HCT116 (cell line): Measurements from ENCODE around the gene AIM2. TPM values are rescaled to one million over a fixed set of nuclear protein-coding genes. Genes with fewer than 3 reads are reported as not detected.

Experiments
- ATAC-seq: fragments of 200-7000 bp; cut with Tn5 transposase; 2 replicates; pipeline ENCODE4 v1.9.1; 2020; ENCODE audit warnings: mild to moderate bottlenecking, moderate library complexity
- Bru-seq: library from RNA; stranded (reverse); fragments of 400-500 nt; gene quantifications from one replicate; lab custom pipeline; 2021; lab: Mats Ljungman, UMichigan
- BruChase-seq, 2 experiments: library from RNA; stranded (reverse); fragments of 400-500 nt; gene quantifications; one replicate each; lab custom pipeline; 2021; lab: Mats Ljungman, UMichigan
- BruUV-seq: library from RNA; stranded (reverse); fragments of 400-500 nt; replicated peaks from 2 replicates; lab custom pipeline; 2021; lab: Mats Ljungman, UMichigan
- CTCF ChIA-PET: fragments of 300-600 bp; sonication (Branson Sonifier 250); formaldehyde crosslinking; loops from one replicate; lab custom pipeline; 2021; ENCODE audit warnings: antibody characterized with exemption; lab: Charles Lee
- POLR2A ChIA-PET: fragments of 300-600, 350-600 bp; sonication (Branson Sonifier 250); formaldehyde crosslinking; loops from one replicate; lab custom pipeline; 2021; ENCODE audit warnings: antibody characterized with exemption; lab: Charles Lee
- RAD21 ChIA-PET, 2 experiments: fragments of 300-600 bp; sonication (Branson Sonifier 250); formaldehyde crosslinking; loops; one replicate each; lab custom pipeline; 2023; ENCODE audit warnings: low total read pairs in 2 of 2; ENCODE audit not compliant: uncharacterized antibody in 2 of 2, unreplicated experiment in 2 of 2, low non-redundant PET in 1 of 2; lab: Charles Lee
- DNase-seq: peaks from one replicate; pipeline ENCODE4 v3.0.0-alpha.2; 2010; ENCODE audit warnings: low read depth, low spot score
- H2AFZ ChIP-seq: fragments of 200-600 bp; shearing (Covaris generic), sonication (generic); 2 replicates; pipeline ENCODE4 v1.6.1; 2017; ENCODE audit warnings: low read depth, mixed run types, mixed read lengths, antibody characterized with exemption, low read length; ENCODE audit not compliant: poor library complexity, severe bottlenecking
- H3K27ac ChIP-seq: 2 replicates; pipeline ENCODE4 v1.5.1; 2012; ENCODE audit warnings: low read depth, low read length
- H3K27me3 ChIP-seq: fragments of 200-600 bp; sonication (generic); 2 replicates; pipeline ENCODE4 v1.6.1; 2016; ENCODE audit warnings: mixed run types, low read length, mixed read lengths; ENCODE audit not compliant: insufficient read depth
- H3K36me3 ChIP-seq, 2 experiments: fragments of 200-500 bp in 1 of 2; fragments of 200-600 bp in 1 of 2; sonication (Bioruptor generic) in 1 of 2; sonication (generic) in 1 of 2; 2 replicates each; pipeline versions ENCODE4 v1.5.1 to v1.6.1; 2014 to 2016; ENCODE audit warnings: low read length in 2 of 2, inconsistent platforms in 1 of 2, mixed read lengths in 1 of 2, mixed run types in 1 of 2; ENCODE audit not compliant: insufficient read depth in 2 of 2, control insufficient read depth in 1 of 2
- H3K4me1 ChIP-seq, 2 experiments: fragments of 200-600 bp in 1 of 2; sonication (generic) in 1 of 2; 2 replicates each; pipeline versions ENCODE4 v1.5.1 to v1.6.1; 2012 to 2017; ENCODE audit warnings: low read length in 2 of 2, inconsistent platforms in 1 of 2, mild to moderate bottlenecking in 1 of 2, mixed read lengths in 1 of 2, mixed run types in 1 of 2, moderate library complexity in 1 of 2; ENCODE audit not compliant: insufficient read depth in 2 of 2, control insufficient read depth in 1 of 2
- H3K4me2 ChIP-seq: fragments of 200-600 bp; sonication (generic); 2 replicates; pipeline ENCODE4 v1.6.1; 2017; ENCODE audit warnings: mixed run types, low read length, mixed read lengths
- H3K4me3 ChIP-seq, 2 experiments: fragments of 200-600 bp in 1 of 2; sonication (generic) in 1 of 2; replicated peaks in 1 of 2; 2 replicates each; pipeline ENCODE4 v1.5.1; 2011 to 2016; ENCODE audit warnings: low read length in 2 of 2, control low read depth in 1 of 2, low read depth in 1 of 2, mild to moderate bottlenecking in 1 of 2, mixed read lengths in 1 of 2, mixed run types in 1 of 2
- H3K79me2 ChIP-seq: fragments of 200-600 bp; sonication (generic); 2 replicates; pipeline ENCODE4 v1.6.1; 2017; ENCODE audit warnings: mild to moderate bottlenecking, mixed run types, low read length, moderate library complexity, mixed read lengths; ENCODE audit not compliant: insufficient read depth
- H3K9ac ChIP-seq: fragments of 200-600 bp; sonication (generic); 2 replicates; pipeline ENCODE4 v1.6.1; 2016; ENCODE audit warnings: low read length, mixed read lengths
- H3K9me2 ChIP-seq: fragments of 200-600 bp; sonication (generic), shearing (Covaris generic); 2 replicates; pipeline ENCODE4 v1.6.1; 2017; ENCODE audit warnings: mixed run types, mild to moderate bottlenecking, moderate library complexity; ENCODE audit not compliant: insufficient read depth
- H3K9me3 ChIP-seq, 2 experiments: fragments of 200-500 bp in 1 of 2; fragments of 200-600 bp in 1 of 2; sonication (Bioruptor generic) in 1 of 2; sonication (generic) in 1 of 2; 2 replicates each; pipeline ENCODE4 v1.6.1; 2014 to 2017; ENCODE audit warnings: low read length in 2 of 2, mixed read lengths in 2 of 2, inconsistent platforms in 1 of 2, low read depth in 1 of 2, mild to moderate bottlenecking in 1 of 2, mixed run types in 1 of 2, moderate library complexity in 1 of 2; ENCODE audit not compliant: control insufficient read depth in 1 of 2, insufficient read depth in 1 of 2
- H4K20me1 ChIP-seq: fragments of 200-600 bp; sonication (generic), shearing (Covaris generic); 2 replicates; pipeline ENCODE4 v1.6.1; 2017; ENCODE audit warnings: mixed run types, mild to moderate bottlenecking, moderate library complexity; ENCODE audit not compliant: insufficient read depth
- CBX3 ChIP-seq: IDR thresholded peaks from 2 replicates; pipeline ENCODE4 v1.6.1; 2012; ENCODE audit warnings: low read depth
- ELF1 ChIP-seq: IDR thresholded peaks from 2 replicates; pipeline ENCODE4 v1.6.1; 2012; ENCODE audit warnings: low read depth, borderline replicate concordance
- RAD21 ChIP-seq: IDR thresholded peaks from 2 replicates; pipeline ENCODE4 v1.6.1; 2012; ENCODE audit warnings: low read depth, mild to moderate bottlenecking
- SIN3A ChIP-seq: IDR thresholded peaks from 2 replicates; pipeline ENCODE4 v1.6.1; 2012; ENCODE audit warnings: low read depth
- SRF ChIP-seq: IDR thresholded peaks from 2 replicates; pipeline ENCODE4 v1.6.1; 2012; ENCODE audit warnings: low read depth
- intact Hi-C: fragments of 100-400 bp; cut with micrococcal nuclease; formaldehyde crosslinking; loops from 2 replicates; pipeline ENCODE4 v1.10.0; 2022
- long read RNA-seq: library from polyadenylated mRNA; unstranded; transcript quantifications from one replicate; pipeline ENCODE4 v2.0.0, GENCODE V29; 2021; ENCODE audit not compliant: unreplicated experiment
- polyA plus RNA-seq: library from polyadenylated mRNA; unstranded; fragments of >200 nt; gene quantifications from 2 replicates; pipeline ENCODE4 v1.2.1, GENCODE V29; 2012; ENCODE audit warnings: missing spikeins
- total RNA-seq: library from RNA; stranded (reverse); gene quantifications from one replicate; pipeline ENCODE4 v1.2.1, GENCODE V29; 2021; ENCODE audit not compliant: unreplicated experiment

Gene AIM2, protein sequence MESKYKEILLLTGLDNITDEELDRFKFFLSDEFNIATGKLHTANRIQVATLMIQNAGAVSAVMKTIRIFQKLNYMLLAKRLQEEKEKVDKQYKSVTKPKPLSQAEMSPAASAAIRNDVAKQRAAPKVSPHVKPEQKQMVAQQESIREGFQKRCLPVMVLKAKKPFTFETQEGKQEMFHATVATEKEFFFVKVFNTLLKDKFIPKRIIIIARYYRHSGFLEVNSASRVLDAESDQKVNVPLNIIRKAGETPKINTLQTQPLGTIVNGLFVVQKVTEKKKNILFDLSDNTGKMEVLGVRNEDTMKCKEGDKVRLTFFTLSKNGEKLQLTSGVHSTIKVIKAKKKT
- not detected for total RNA-seq
- polyA plus RNA-seq, result not detected in 2 replicates
- Bru-seq, nascent RNA, result not detected
- not detected for BruChase-seq, experiment 1, labeled RNA remaining after a 6-hour chase
- not detected for BruChase-seq, experiment 2, labeled RNA remaining after a 2-hour chase
- long read RNA-seq, result 0 reads

DNA sequence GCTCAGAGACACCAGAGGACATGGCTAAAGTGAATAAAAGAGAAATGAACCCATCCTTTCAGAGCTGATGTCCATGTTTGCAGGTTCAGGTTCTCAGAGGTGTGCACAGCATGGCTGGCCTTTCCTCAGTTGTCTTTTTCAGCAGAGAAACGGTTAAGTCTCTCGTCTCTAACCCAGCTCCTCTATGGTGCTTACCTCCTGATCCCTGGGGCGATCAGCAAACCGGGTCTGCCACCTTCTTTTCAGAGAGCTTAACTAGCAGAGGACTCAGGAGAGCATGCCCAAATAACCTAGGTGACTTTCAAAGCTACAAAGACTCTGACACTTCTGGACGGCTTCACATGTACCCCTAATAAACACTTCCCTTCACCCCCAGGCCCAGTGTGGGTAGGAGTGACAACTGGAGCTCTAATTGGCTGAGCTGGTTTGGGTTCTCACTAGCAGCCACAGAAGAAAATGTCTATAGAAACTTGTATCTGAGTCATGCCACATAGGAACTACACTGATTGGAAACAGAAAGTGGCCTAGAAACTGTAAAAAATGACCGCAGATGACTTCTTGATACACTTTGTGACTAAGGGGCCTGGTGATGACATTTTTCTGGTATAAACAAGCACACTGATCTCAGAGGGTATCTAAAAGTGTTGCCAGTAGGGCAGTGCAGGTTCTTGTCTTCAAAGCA, at the start of gene AIM2:
Gene AIM2, minus strand, starts transcription at position 329 of the 682 bp plus-strand sequence. CDS start 3,267 bp downstream, outside the sequence.
- intact Hi-C loops, result loop anchor here (10.0 kb wide), 2 partner anchors 572 to 1112 kb away; no protein-coding TSS in a partner anchor
- Histone ChIP-seq H3K4me1 (no peaks in the 10 kb centered on the region), H4K20me1 (no peaks in the 10 kb centered on the region), H3K27ac (no peak within 1 kb of the TSS)
- RAD21 ChIA-PET, result no interaction called here
- no peak for TF ChIP-seq SRF
- TF ChIP-seq, all 23 proteins: peak for 0
- DNase-seq (no peak), ATAC-seq (no peak)
- peaks cover 7% of the 10 kb centered on the region for H3K27me3 ChIP-seq
- no peak within 1 kb of the TSS for H2AFZ ChIP-seq
- no peak within 1 kb of the TSS for H3K4me3 ChIP-seq
- H3K79me2 ChIP-seq, result no peaks in the 10 kb centered on the region
- H3K9me3 ChIP-seq, result no peaks in the 10 kb centered on the region
- BruUV-seq, result no TSS peak
- H3K36me3 ChIP-seq, result no peaks in the 10 kb centered on the region
- ChIA-PET CTCF (no interaction called here), POLR2A (no interaction called here)
- H3K4me2 ChIP-seq, result no peak within 1 kb of the TSS
- H3K9ac ChIP-seq, result no peak within 1 kb of the TSS
- no peaks in the 10 kb centered on the region for H3K9me2 ChIP-seq

- CTCF ChIA-PET, result no interaction called here
- TF ChIP-seq CBX3, result no peak
- TF ChIP-seq SIN3A, result no peak
- no peak for TF ChIP-seq RAD21
- no peak for TF ChIP-seq ELF1
- H3K36me3 ChIP-seq, result no peaks in the 10 kb centered on the region
- no peak for ATAC-seq
- H4K20me1 ChIP-seq, result no peaks in the 10 kb centered on the region
- H3K27me3 ChIP-seq, result peaks cover 29% of the 10 kb centered on the region
- no peak overlapping the region for H3K4me2 ChIP-seq
- no peak overlapping the region for H3K4me3 ChIP-seq
- H3K27ac ChIP-seq, result no peak overlapping the region
- no peak overlapping the region for H3K9ac ChIP-seq
- no peaks in the 10 kb centered on the region for H3K4me1 ChIP-seq
- H2AFZ ChIP-seq, result no peak overlapping the region
- H3K9me2 ChIP-seq, result no peaks in the 10 kb centered on the region
- no peaks in the 10 kb centered on the region for H3K79me2 ChIP-seq
- no peak for DNase-seq
- RAD21 ChIA-PET, result no interaction called here
- POLR2A ChIA-PET, result no interaction called here
- BruUV-seq, result no TSS peak
- no peaks in the 10 kb centered on the region for H3K9me3 ChIP-seq
- intact Hi-C loops, result no loop called here
These were observed 47.0 kb upstream of the AIM2 start for GRCh38 chr1:159123587-159123986.
